ENCODE results near the gene KICS2.
A peak's percentile ranks its signal among the peaks of the same experiment; 100 is the strongest.
"Not testable (repeated sequence)": the region's sequence is repeated elsewhere in the genome, so short reads cannot be mapped to it uniquely, and the experiment has no call there.

Gene KICS2

DNA sequence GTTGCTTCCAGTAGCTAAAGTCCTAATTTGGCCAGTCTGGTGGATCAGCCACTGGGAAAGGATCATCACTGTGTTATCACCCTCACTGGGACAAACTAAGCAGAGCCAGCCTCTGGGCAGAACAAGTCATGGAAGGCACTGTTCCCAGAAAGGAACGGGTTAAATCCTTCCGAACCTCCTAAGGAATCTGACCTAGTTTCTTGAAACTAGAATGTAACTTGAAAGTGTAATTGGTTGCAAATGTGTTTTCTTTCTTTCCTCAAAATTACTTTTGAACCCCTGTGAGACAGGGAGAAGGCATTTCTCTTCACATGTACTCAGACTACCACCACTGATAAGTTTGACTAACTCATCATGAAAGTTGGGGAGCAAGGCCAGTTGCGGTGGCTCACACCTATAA lies 18.7 kb upstream of the KICS2 start:
- Histone ChIP-seq H3K27me3 (ENCODE audit: control insufficient read depth in 1 of 2, insufficient read depth in 2 of 2, low read length in 2 of 2) (no peaks in the 10 kb centered on the region), H3K27ac (ENCODE audit: low read depth, low read length) (no peak overlapping the region), H3K36me3 (ENCODE audit: insufficient read depth, low read length) (no peaks in the 10 kb centered on the region), H3K9ac (ENCODE audit: low read length) (no peak overlapping the region), H3K4me1 (ENCODE audit: insufficient read depth, low read length) (no peaks in the 10 kb centered on the region), H3K9me3 (ENCODE audit: low read length) (no peaks in the 10 kb centered on the region), H3K4me3 (ENCODE audit: low read depth in 1 of 2, low read length in 2 of 2) (no peak overlapping the region)

DNA sequence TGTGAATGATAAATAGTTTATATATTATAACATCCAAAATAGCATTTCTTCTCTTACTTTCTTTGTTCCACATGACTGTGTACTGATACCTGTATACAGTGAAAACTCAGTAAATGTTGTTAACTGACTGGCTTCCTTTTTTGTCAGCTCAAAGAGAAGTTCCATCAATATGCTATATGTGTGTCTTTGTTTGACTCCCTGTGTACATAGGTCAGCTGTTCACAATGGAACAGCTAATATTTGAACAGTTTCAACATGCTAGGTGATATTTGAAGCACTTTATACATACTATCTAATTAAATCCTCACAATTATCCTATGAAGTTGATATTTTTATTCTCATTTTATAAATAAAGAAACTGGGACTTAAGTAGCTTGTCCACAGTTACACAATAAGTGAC lies 15.3 kb upstream of the KICS2 start:
- H3K27ac ChIP-seq (ENCODE audit: low read depth, low read length) = no peak overlapping the region
- no peaks in the 10 kb centered on the region for H3K27me3 ChIP-seq (ENCODE audit: control insufficient read depth in 1 of 2, insufficient read depth in 2 of 2, low read length in 2 of 2)
- H3K36me3 ChIP-seq (ENCODE audit: insufficient read depth, low read length) = no peaks in the 10 kb centered on the region
- no peaks in the 10 kb centered on the region for H3K4me1 ChIP-seq (ENCODE audit: insufficient read depth, low read length)
- H3K4me3 ChIP-seq (ENCODE audit: low read depth in 1 of 2, low read length in 2 of 2) = no peak overlapping the region
- H3K9me3 ChIP-seq (ENCODE audit: low read length) = no peaks in the 10 kb centered on the region
- H3K9ac ChIP-seq (ENCODE audit: low read length) = no peak overlapping the region

DNA sequence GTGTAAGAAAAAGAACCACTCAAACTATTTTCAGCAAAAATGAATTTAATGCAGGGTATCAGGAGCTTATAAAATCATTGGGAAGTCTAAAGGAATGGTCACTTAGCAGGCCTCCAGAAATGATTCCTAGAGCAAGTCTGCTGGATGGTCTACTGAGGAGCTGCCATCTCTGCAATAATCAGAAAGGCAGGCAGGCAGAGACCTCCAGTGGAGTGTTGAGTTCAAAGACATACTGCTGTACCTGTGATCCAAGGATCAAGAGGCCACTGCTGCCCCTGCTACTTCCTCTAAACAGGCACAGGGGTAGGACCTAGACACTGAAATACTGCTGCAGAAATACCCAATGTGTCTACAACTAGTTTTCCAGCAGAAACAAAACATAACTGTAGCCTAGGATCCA lies 14.5 kb upstream of the KICS2 start:
- no peak overlapping the region for H3K27ac ChIP-seq (ENCODE audit: low read depth, low read length)
- no peaks in the 10 kb centered on the region for H3K36me3 ChIP-seq (ENCODE audit: insufficient read depth, low read length)
- no peak overlapping the region for H3K4me3 ChIP-seq (ENCODE audit: low read depth in 1 of 2, low read length in 2 of 2)
- H3K9me3 ChIP-seq (ENCODE audit: low read length) = no peaks in the 10 kb centered on the region
- no peaks in the 10 kb centered on the region for H3K4me1 ChIP-seq (ENCODE audit: insufficient read depth, low read length)
- H3K27me3 ChIP-seq (ENCODE audit: control insufficient read depth in 1 of 2, insufficient read depth in 2 of 2, low read length in 2 of 2) = no peaks in the 10 kb centered on the region
- H3K9ac ChIP-seq (ENCODE audit: low read length) = no peak overlapping the region

DNA sequence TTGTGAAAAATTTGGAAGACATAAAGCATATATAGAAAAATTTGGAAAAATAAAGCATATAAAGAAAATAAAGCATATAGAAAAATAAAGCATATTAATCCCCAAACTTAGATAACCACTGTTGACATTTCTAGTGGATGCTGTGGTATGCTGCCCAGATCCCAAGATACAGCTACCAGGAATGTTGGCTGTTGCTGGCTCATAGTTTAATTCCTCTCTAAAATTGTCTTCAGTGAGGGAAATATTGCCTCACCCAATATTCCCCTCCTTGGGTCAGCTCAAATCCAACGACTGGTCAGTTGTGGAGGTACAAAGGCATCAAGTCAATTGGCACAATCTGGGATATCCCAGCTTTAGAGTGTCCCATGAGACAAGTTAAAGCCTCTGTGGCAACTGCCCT lies 10.1 kb upstream of the KICS2 start:
- Histone ChIP-seq H3K4me1 (ENCODE audit: insufficient read depth, low read length) (no peaks in the 10 kb centered on the region), H3K27ac (ENCODE audit: low read depth, low read length) (no peak overlapping the region), H3K27me3 (ENCODE audit: control insufficient read depth in 1 of 2, insufficient read depth in 2 of 2, low read length in 2 of 2) (no peaks in the 10 kb centered on the region), H3K9ac (ENCODE audit: low read length) (no peak overlapping the region), H3K36me3 (ENCODE audit: insufficient read depth, low read length) (no peaks in the 10 kb centered on the region), H3K9me3 (ENCODE audit: low read length) (no peaks in the 10 kb centered on the region), H3K4me3 (ENCODE audit: low read depth in 1 of 2, low read length in 2 of 2) (no peak overlapping the region)

DNA sequence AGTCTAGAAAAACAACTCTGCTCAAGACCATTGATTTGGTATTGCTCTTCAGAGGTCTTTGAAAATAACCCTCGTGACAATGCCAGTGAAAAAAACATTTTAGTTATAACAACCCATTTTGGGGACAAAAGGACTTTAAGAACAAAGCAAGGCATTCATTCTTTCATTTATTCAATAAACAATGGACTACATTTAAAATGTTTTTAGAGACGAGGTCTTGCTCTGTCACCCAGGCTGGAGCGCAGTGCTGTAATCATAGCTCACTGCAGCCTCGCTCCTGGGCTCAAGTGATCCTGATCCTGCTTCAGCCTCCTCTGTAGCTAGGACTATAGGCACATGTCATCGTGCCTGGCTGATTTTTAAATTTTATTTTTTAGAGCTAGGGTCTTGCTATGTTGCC lies 7.7 kb upstream of the KICS2 start:
- Histone ChIP-seq H3K36me3 (ENCODE audit: insufficient read depth, low read length) (no peaks in the 10 kb centered on the region), H3K27me3 (ENCODE audit: control insufficient read depth in 1 of 2, insufficient read depth in 2 of 2, low read length in 2 of 2) (no peaks in the 10 kb centered on the region), H3K27ac (ENCODE audit: low read depth, low read length) (no peak overlapping the region), H3K9me3 (ENCODE audit: low read length) (no peaks in the 10 kb centered on the region), H3K9ac (ENCODE audit: low read length) (no peak overlapping the region), H3K4me3 (ENCODE audit: low read depth in 1 of 2, low read length in 2 of 2) (no peak overlapping the region), H3K4me1 (ENCODE audit: insufficient read depth, low read length) (no peaks in the 10 kb centered on the region)

DNA sequence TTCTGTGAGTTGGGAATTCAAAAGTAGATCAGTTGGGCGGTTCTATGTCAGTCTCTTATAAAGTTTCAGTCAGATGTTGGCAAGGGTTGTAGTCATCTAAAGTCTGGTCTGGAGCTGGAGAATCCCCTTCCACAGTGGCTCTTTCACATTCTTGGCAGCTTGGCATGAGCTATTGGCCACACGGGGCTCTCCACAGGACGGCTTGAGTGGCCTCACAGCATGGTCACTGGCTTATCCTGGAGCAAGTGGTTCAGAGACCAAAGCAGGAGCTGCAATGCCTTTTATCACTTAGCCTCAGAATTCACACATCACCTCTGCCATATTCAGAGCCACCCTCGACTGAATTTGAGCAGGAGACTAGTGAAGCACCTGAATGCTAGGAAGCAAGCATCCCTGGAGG lies 7.1 kb upstream of the KICS2 start:
- Histone ChIP-seq H3K4me3 (ENCODE audit: low read depth in 1 of 2, low read length in 2 of 2) (no peak overlapping the region), H3K27me3 (ENCODE audit: control insufficient read depth in 1 of 2, insufficient read depth in 2 of 2, low read length in 2 of 2) (no peaks in the 10 kb centered on the region), H3K9me3 (ENCODE audit: low read length) (no peaks in the 10 kb centered on the region), H3K36me3 (ENCODE audit: insufficient read depth, low read length) (no peaks in the 10 kb centered on the region), H3K4me1 (ENCODE audit: insufficient read depth, low read length) (no peaks in the 10 kb centered on the region), H3K27ac (ENCODE audit: low read depth, low read length) (no peak overlapping the region), H3K9ac (ENCODE audit: low read length) (no peak overlapping the region)

DNA sequence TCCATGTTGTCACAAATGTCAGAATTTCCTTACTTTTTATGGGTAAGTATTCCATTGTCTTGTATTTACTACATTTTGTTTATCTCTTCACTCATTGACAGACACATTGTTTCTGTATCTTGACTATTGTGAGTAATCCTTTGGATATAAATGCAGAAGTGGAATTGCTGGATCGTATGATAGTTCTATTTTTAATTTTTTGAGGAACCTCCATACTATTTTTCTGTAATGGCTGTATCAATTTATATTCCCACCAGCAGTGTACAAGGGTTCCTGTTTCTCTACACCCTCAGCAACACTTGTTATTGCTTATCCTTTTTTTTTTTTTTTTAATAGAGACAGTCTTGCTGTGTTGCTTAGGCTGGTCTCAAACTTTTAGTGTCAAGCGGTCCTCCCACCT lies 3.5 kb upstream of the KICS2 start:
- H3K27me3 ChIP-seq (ENCODE audit: control insufficient read depth in 1 of 2, insufficient read depth in 2 of 2, low read length in 2 of 2) = no peaks in the 10 kb centered on the region
- H3K9me3 ChIP-seq (ENCODE audit: low read length) = no peaks in the 10 kb centered on the region
- no peak overlapping the region for H3K4me3 ChIP-seq (ENCODE audit: low read depth in 1 of 2, low read length in 2 of 2)
- H3K36me3 ChIP-seq (ENCODE audit: insufficient read depth, low read length) = no peaks in the 10 kb centered on the region
- H3K9ac ChIP-seq (ENCODE audit: low read length) = no peak overlapping the region
- no peak overlapping the region for H3K27ac ChIP-seq (ENCODE audit: low read depth, low read length)
- peaks cover 5% of the 10 kb centered on the region for H3K4me1 ChIP-seq (ENCODE audit: insufficient read depth, low read length)

DNA sequence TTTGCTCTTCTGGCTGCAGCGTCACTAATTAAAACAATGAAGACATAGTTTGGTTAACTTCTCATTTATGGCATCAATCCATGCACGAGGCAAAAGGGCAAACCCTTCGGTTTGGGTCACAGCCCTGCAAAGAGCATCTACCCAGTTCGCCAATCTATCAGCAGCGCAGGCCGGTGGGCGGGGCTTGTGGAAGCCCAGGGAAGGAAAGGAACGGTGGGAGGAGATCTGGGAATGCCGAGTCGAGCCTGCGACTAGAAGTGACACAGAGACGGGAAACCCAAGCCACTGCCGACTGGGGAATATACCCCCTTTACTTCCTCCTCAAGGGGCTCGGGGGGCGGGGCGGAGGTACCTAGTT lies 466 bp downstream of the KICS2 start:
- peaks cover 5% of the 10 kb centered on the region for H3K4me1 ChIP-seq (ENCODE audit: insufficient read depth, low read length)
- H3K36me3 ChIP-seq (ENCODE audit: insufficient read depth, low read length) = no peaks in the 10 kb centered on the region
- peak overlapping the region; percentile 54 for H3K9ac ChIP-seq (ENCODE audit: low read length)
- H3K27me3 ChIP-seq (ENCODE audit: control insufficient read depth in 1 of 2, insufficient read depth in 2 of 2, low read length in 2 of 2) = no peaks in the 10 kb centered on the region
- no peaks in the 10 kb centered on the region for H3K9me3 ChIP-seq (ENCODE audit: low read length)
- peak overlapping the region; percentile 85 for H3K27ac ChIP-seq (ENCODE audit: low read depth, low read length)
- peak overlapping the region; percentile 63 to 85 for H3K4me3 ChIP-seq (ENCODE audit: low read depth in 1 of 2, low read length in 2 of 2)

DNA sequence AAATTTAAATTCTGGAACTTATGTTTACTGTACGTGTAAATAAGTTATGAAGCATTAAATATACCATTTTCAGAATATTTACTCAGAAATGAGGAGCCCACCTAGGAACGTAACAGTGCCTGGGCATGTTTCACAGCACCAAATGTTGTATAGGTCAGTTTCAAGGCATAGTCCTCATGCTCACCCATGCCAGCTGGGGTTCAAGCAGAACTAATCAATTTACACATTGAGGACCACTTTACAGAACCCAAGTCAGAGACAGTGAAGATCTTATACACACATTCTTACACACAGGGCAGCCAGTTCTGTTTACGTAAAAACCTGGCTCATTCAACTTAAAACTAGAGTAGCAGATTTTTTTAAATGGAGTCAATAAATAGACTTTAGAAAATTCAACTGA lies 2.0 kb downstream of the KICS2 start:
- no peak overlapping the region for H3K27ac ChIP-seq (ENCODE audit: low read depth, low read length)
- H3K9me3 ChIP-seq (ENCODE audit: low read length) = no peaks in the 10 kb centered on the region
- peaks cover 5% of the 10 kb centered on the region for H3K4me1 ChIP-seq (ENCODE audit: insufficient read depth, low read length)
- no peak overlapping the region for H3K9ac ChIP-seq (ENCODE audit: low read length)
- H3K36me3 ChIP-seq (ENCODE audit: insufficient read depth, low read length) = no peaks in the 10 kb centered on the region
- H3K4me3 ChIP-seq (ENCODE audit: low read depth in 1 of 2, low read length in 2 of 2) = no peak overlapping the region
- no peaks in the 10 kb centered on the region for H3K27me3 ChIP-seq (ENCODE audit: control insufficient read depth in 1 of 2, insufficient read depth in 2 of 2, low read length in 2 of 2)

DNA sequence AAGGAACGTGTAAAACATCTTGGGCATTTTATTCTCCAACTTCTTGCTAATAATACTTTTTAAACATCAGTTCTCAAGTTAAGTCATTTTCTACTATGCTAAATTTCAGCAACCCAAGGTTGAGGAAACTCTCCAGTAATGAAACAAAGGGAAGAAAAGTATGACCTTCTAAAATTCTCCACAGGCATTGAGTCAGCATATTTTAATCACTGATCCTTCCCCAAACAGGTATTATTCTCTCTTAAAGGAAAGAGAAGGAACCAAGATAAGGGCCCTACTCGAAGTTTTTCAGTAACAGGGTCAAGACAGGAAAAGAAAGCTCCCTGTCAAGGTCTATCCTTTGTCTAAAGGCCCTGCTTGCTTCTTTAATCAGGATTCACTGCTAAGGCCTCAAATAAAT lies 3.0 kb downstream of the KICS2 start:
- no peak overlapping the region for H3K4me3 ChIP-seq (ENCODE audit: low read depth in 1 of 2, low read length in 2 of 2)
- no peaks in the 10 kb centered on the region for H3K36me3 ChIP-seq (ENCODE audit: insufficient read depth, low read length)
- no peaks in the 10 kb centered on the region for H3K27me3 ChIP-seq (ENCODE audit: control insufficient read depth in 1 of 2, insufficient read depth in 2 of 2, low read length in 2 of 2)
- H3K4me1 ChIP-seq (ENCODE audit: insufficient read depth, low read length) = peaks cover 5% of the 10 kb centered on the region
- no peak overlapping the region for H3K9ac ChIP-seq (ENCODE audit: low read length)
- H3K9me3 ChIP-seq (ENCODE audit: low read length) = no peaks in the 10 kb centered on the region
- no peak overlapping the region for H3K27ac ChIP-seq (ENCODE audit: low read depth, low read length)

DNA sequence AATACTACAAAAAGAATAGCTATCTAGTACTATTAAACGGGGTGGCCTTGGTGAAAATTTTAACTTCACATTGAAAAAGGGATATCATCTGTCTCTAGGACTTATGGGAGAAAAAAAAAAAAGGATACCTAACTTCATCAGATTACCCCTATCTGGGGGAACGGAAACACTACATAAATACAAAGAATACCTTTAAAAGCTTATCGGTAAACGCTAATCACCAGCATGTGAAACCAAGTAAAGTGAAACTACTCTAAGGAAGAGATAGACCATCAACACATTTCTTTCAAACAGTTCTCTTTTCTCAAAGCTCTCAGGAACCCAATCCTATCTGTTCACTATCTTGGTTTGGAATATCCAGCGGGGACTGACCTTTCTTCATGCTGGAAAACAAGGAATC lies 3.5 kb downstream of the KICS2 start:
- no peaks in the 10 kb centered on the region for H3K27me3 ChIP-seq (ENCODE audit: control insufficient read depth in 1 of 2, insufficient read depth in 2 of 2, low read length in 2 of 2)
- H3K27ac ChIP-seq (ENCODE audit: low read depth, low read length) = no peak overlapping the region
- no peaks in the 10 kb centered on the region for H3K9me3 ChIP-seq (ENCODE audit: low read length)
- H3K9ac ChIP-seq (ENCODE audit: low read length) = no peak overlapping the region
- H3K4me3 ChIP-seq (ENCODE audit: low read depth in 1 of 2, low read length in 2 of 2) = no peak overlapping the region
- peaks cover 5% of the 10 kb centered on the region for H3K4me1 ChIP-seq (ENCODE audit: insufficient read depth, low read length)
- H3K36me3 ChIP-seq (ENCODE audit: insufficient read depth, low read length) = no peaks in the 10 kb centered on the region

DNA sequence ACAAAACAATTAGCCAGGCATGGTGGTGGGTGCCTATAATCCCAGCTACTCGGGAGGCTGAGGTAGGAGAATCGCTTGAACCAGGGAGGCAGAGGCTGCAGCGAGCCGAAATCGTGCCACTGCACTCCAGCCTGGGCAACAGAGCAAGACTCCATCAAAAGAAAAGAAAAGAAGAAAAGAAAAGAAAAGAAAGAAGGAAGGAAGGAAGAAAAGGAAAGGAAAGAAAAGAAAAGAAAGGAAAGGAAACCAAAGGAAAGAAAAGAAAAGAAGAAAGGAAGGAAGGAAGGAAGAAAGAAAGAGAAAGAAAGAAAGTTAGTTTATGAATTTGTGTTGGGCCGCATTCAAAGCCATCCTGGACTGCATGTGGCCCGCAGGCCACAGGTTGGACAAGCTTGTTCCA lies 4.5 kb downstream of the KICS2 start:
- not testable (repeated sequence) for H3K36me3 ChIP-seq (ENCODE audit: insufficient read depth, low read length)

DNA sequence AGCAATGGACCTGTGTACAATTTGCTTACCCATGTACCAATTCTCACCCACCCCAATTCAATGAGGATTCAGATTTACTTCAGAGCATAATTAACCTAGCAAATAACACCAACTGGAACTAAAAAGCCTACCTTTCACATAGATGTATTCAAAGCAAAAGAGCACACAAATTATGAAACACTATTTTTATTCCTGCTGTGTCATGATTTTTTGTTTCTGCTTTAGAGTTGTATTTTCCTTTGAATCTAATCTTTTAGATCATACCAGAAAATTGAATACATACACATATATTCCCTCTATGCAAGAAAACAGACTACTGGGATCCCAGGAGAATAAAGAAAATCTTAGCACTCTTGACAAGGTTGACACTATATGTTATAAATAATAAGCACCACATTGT lies 5.9 kb downstream of the KICS2 start:
- Histone ChIP-seq H3K4me1 (ENCODE audit: insufficient read depth, low read length) (peaks cover 2% of the 10 kb centered on the region), H3K9me3 (ENCODE audit: low read length) (no peaks in the 10 kb centered on the region), H3K36me3 (ENCODE audit: insufficient read depth, low read length) (no peaks in the 10 kb centered on the region), H3K9ac (ENCODE audit: low read length) (no peak overlapping the region), H3K27ac (ENCODE audit: low read depth, low read length) (no peak overlapping the region), H3K4me3 (ENCODE audit: low read depth in 1 of 2, low read length in 2 of 2) (no peak overlapping the region), H3K27me3 (ENCODE audit: control insufficient read depth in 1 of 2, insufficient read depth in 2 of 2, low read length in 2 of 2) (no peaks in the 10 kb centered on the region)

More for the DNA sequence above, 4.5 kb downstream of the KICS2 start:
- not testable (repeated sequence) for H3K9ac ChIP-seq (ENCODE audit: low read length); H3K4me1 ChIP-seq (ENCODE audit: insufficient read depth, low read length); H3K27ac ChIP-seq (ENCODE audit: low read depth, low read length); H3K9me3 ChIP-seq (ENCODE audit: low read length); H3K27me3 ChIP-seq (ENCODE audit: control insufficient read depth in 1 of 2, insufficient read depth in 2 of 2, low read length in 2 of 2); H3K4me3 ChIP-seq (ENCODE audit: low read depth in 1 of 2, low read length in 2 of 2)
